PC-9 (cell line): Measurements from ENCODE around the gene COL5A2. TPM values are rescaled to one million over a fixed set of nuclear protein-coding genes. Genes with fewer than 3 reads are reported as not detected.

Experiments used
- BruUV-seq: library from RNA; stranded (reverse); fragments of 400-500 nt; replicated peaks from 2 replicates; lab custom pipeline; 2021; lab: Mats Ljungman, UMichigan
- CTCF ChIA-PET: fragments of 300-600 bp; sonication (Branson Sonifier 250); formaldehyde crosslinking; loops from one replicate; lab custom pipeline; 2022; ENCODE audit warnings: antibody characterized with exemption; lab: Charles Lee
- POLR2A ChIA-PET: fragments of 300-600 bp; sonication (Branson Sonifier 250); formaldehyde crosslinking; loops from one replicate; lab custom pipeline; 2022; ENCODE audit warnings: antibody characterized with exemption; ENCODE audit not compliant: unreplicated experiment; lab: Charles Lee
- DNase-seq, 2 experiments: peaks; one replicate each; pipeline versions ENCODE4 v3.0.0 to v3.0.0-alpha.2; 2015 to 2022; ENCODE audit warnings: mixed read lengths in 1 of 2
- H2AFZ ChIP-seq: fragments of 200-600 bp; sonication (generic); 2 replicates; pipeline ENCODE4 v1.8.1; 2017; ENCODE audit warnings: antibody characterized with exemption
- H3F3A ChIP-seq: fragments of 200-600 bp; sonication (generic); 2 replicates; pipeline ENCODE4 v1.8.1; 2017; ENCODE audit warnings: antibody characterized with exemption, mild to moderate bottlenecking, low read depth; ENCODE audit not compliant: insufficient read depth
- H3K27ac ChIP-seq: fragments of 200-600 bp; sonication (generic); 2 replicates; pipeline ENCODE4 v1.6.1; 2016; ENCODE audit warnings: mixed run types
- H3K27me3 ChIP-seq: fragments of 200-600 bp; sonication (generic); 2 replicates; pipeline ENCODE4 v1.6.1; 2016; ENCODE audit warnings: low read depth, mixed run types; ENCODE audit not compliant: insufficient read depth
- H3K36me3 ChIP-seq: fragments of 200-600 bp; sonication (generic); 2 replicates; pipeline ENCODE4 v1.6.1; 2016; ENCODE audit warnings: low read depth, mixed run types
- H3K4me1 ChIP-seq: fragments of 200-600 bp; sonication (generic); replicated peaks from 2 replicates; pipeline ENCODE4 v1.6.1; 2016; ENCODE audit warnings: mixed run types; ENCODE audit not compliant: insufficient read depth
- H3K4me2 ChIP-seq: fragments of 200-600 bp; sonication (generic); 2 replicates; pipeline ENCODE4 v1.6.1; 2017; ENCODE audit warnings: mixed run types
- H3K4me3 ChIP-seq: fragments of 200-600 bp; sonication (generic); 2 replicates; pipeline ENCODE4 v1.6.1; 2016; ENCODE audit warnings: mixed run types
- H3K79me2 ChIP-seq: fragments of 200-600 bp; sonication (generic); 2 replicates; pipeline ENCODE4 v1.6.1; 2017; ENCODE audit warnings: low read depth, mixed run types
- H3K9me2 ChIP-seq: fragments of 200-600 bp; sonication (generic); 2 replicates; pipeline ENCODE4 v1.8.1; 2017; ENCODE audit warnings: mild to moderate bottlenecking; ENCODE audit not compliant: insufficient read depth
- H3K9me3 ChIP-seq: fragments of 200-600 bp; sonication (generic); 2 replicates; pipeline ENCODE4 v1.8.1; 2016; ENCODE audit warnings: low read depth; ENCODE audit not compliant: insufficient read depth
- H4K20me1 ChIP-seq: fragments of 200-600 bp; sonication (generic); 2 replicates; pipeline ENCODE4 v1.8.1; 2017; ENCODE audit not compliant: insufficient read depth
- CTCF ChIP-seq: fragments of 200-600 bp; sonication (generic); conservative IDR thresholded peaks from 2 replicates; pipeline ENCODE4 v1.6.1; 2017; ENCODE audit warnings: mixed run types, antibody characterized with exemption, mild to moderate bottlenecking, moderate library complexity
- EZH2 ChIP-seq: fragments of 200-600 bp; sonication (generic); IDR thresholded peaks from 2 replicates; pipeline ENCODE4 v1.8.0; 2017; ENCODE audit warnings: antibody characterized with exemption, low read depth
- intact Hi-C: fragments of 100-400 bp; cut with micrococcal nuclease; formaldehyde crosslinking; loops from one replicate; pipeline ENCODE4 v1.10.0; 2022; ENCODE audit not compliant: unreplicated experiment
- total RNA-seq: library from RNA; stranded (reverse); gene quantifications from 2 replicates; pipeline ENCODE4 v1.2.3, GENCODE V29; 2021

The COL5A2 gene
- total RNA-seq, 1 experiment from 2014 or later, result 0.55 TPM

DNA sequence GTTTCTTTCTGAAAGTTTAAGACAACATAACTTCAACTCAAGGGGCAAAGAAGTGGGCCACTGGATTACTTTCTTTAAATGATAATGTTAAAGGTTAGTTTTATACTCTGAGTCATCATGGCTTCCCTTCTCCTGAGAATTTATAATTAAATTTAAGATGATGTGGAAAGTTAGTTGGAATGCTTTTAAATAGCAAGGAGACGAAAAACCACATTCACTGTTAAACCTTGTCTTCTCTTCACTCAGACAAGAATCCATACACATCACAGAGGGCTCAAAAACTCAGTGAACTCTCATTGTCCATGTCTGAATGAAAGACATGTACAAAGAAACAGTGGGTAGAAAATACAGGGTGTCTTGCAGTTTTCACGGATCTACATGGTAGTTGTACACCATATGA, 65.6 kb downstream of the COL5A2 start:
- Histone ChIP-seq H3K9me2 (no peaks in the 10 kb centered on the region), H3K9me3 (no peaks in the 10 kb centered on the region), H3F3A (no peaks in the 10 kb centered on the region), H3K27ac (no peak overlapping the region), H3K27me3 (no peaks in the 10 kb centered on the region), H4K20me1 (no peaks in the 10 kb centered on the region), H3K79me2 (no peaks in the 10 kb centered on the region), H3K4me1 (no peaks in the 10 kb centered on the region), H3K4me3 (no peak overlapping the region), H2AFZ (no peak overlapping the region), H3K36me3 (no peaks in the 10 kb centered on the region), H3K4me2 (no peak overlapping the region)
- no peak for DNase-seq
- ChIA-PET POLR2A (no interaction called here), CTCF (interaction anchor here (0.6 kb wide), 1 partner anchor 326 kb away, joined by 5 read pairs; no protein-coding TSS in a partner anchor)
- TF ChIP-seq CTCF (no peak), EZH2 (no peak)
- BruUV-seq, result no TSS peak
- intact Hi-C loops, result no loop called here

- DNase-seq, result no peak
- BruUV-seq, result no TSS peak
- H3K27ac ChIP-seq, result no peak overlapping the region
Observed at GRCh38 chr2:189111063-189111715, 68.4 kb downstream of the COL5A2 start.

DNA sequence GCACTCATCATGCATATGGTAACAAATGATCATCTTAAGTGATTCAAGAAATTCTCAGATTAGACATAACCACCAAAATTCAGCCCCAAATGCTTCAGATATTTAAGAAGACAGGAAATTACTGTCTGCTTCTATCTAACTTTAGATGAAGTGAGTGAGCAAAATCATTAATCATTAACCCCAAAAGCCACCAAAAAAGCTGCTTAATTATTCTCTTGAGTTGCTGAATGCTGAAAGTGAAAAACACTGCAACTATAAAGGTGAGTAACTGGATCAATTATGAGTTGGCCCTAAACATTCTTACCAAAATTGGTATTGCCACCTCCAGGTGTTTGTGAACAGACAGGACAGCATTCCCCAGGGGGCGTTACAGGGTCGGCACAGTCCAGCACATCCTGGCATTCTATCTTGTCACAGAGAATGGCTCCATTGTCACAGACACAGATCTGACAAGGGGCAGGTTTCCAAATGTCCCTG, 69.6 kb downstream of the COL5A2 start:
- Histone ChIP-seq H3K36me3 (no peaks in the 10 kb centered on the region), H3K27me3 (no peaks in the 10 kb centered on the region), H3K9me3 (no peaks in the 10 kb centered on the region), H3K4me1 (no peaks in the 10 kb centered on the region), H3F3A (no peaks in the 10 kb centered on the region), H2AFZ (no peak overlapping the region), H3K27ac (no peak overlapping the region), H4K20me1 (no peaks in the 10 kb centered on the region), H3K79me2 (no peaks in the 10 kb centered on the region), H3K4me2 (no peak overlapping the region), H3K9me2 (no peaks in the 10 kb centered on the region), H3K4me3 (no peak overlapping the region)
- CTCF ChIA-PET, result no interaction called here
- intact Hi-C loops, result no loop called here
- no TSS peak for BruUV-seq
- no peak for TF ChIP-seq CTCF
- TF ChIP-seq EZH2, result no peak
- DNase-seq, result no peak
- POLR2A ChIA-PET, result no interaction called here

More at GRCh38 chr2:189111063-189111715, 68.4 kb downstream of the COL5A2 start:
- CTCF ChIA-PET, result no interaction called here
- Histone ChIP-seq H3K4me1 (no peaks in the 10 kb centered on the region), H4K20me1 (no peaks in the 10 kb centered on the region), H3K36me3 (no peaks in the 10 kb centered on the region), H3K4me2 (no peak overlapping the region), H3K9me2 (no peaks in the 10 kb centered on the region), H3F3A (no peaks in the 10 kb centered on the region), H3K79me2 (no peaks in the 10 kb centered on the region), H3K27me3 (no peaks in the 10 kb centered on the region), H2AFZ (no peak overlapping the region), H3K4me3 (no peak overlapping the region), H3K9me3 (no peaks in the 10 kb centered on the region)
- intact Hi-C loops, result no loop called here
- TF ChIP-seq CTCF, result no peak
- TF ChIP-seq EZH2, result no peak
- POLR2A ChIA-PET, result no interaction called here
